ENCODE measurements around the gene OR5K2.

DNA sequence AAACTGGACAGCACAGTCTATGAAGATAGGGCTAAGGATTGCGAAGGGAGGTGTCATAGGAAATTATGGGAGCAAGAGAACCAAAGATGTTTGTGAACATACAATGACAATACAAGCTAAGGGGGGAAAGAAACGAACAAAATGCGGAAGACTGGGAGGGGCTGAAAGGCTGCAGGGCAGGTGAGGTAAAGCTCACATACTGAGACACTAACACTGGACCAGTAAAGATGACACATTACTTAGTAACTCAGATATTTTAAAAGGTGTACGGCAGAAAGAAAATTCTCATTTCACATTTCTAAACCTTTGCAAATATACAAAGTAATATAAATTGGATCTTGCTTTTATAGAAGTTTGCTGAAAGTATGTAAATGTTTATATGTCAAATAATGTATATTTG, 15.1 kb downstream of the OR5K2 start:
- TF ChIP-seq, protein P1, sequence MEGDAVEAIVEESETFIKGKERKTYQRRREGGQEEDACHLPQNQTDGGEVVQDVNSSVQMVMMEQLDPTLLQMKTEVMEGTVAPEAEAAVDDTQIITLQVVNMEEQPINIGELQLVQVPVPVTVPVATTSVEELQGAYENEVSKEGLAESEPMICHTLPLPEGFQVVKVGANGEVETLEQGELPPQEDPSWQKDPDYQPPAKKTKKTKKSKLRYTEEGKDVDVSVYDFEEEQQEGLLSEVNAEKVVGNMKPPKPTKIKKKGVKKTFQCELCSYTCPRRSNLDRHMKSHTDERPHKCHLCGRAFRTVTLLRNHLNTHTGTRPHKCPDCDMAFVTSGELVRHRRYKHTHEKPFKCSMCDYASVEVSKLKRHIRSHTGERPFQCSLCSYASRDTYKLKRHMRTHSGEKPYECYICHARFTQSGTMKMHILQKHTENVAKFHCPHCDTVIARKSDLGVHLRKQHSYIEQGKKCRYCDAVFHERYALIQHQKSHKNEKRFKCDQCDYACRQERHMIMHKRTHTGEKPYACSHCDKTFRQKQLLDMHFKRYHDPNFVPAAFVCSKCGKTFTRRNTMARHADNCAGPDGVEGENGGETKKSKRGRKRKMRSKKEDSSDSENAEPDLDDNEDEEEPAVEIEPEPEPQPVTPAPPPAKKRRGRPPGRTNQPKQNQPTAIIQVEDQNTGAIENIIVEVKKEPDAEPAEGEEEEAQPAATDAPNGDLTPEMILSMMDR (IDR thresholded peaks at IDR 0.05), result no peak
- TF ChIP-seq EP300 (IDR thresholded peaks at IDR 0.05), result no peak
